HEK293 (cell line): ENCODE results near the gene ELAVL4.

Experiments
- CTCF ChIA-PET: fragments of 350-600 bp; formaldehyde crosslinking; extraction: SDS; loops from one replicate; lab custom pipeline; 2021; ENCODE audit warnings: antibody characterized with exemption; lab: Yijun Ruan, JAX
- POLR2A ChIA-PET: fragments of 300-600 bp; formaldehyde crosslinking; extraction: SDS; loops from one replicate; lab custom pipeline; 2020; ENCODE audit warnings: antibody characterized with exemption, inconsistent platforms; lab: Yijun Ruan, JAX
- H3K27ac ChIP-seq: fragments of 200-500 bp; sonication (Bioruptor generic); 2 replicates; pipeline ENCODE4 v1.5.1; 2014; ENCODE audit warnings: low read depth, low read length, control low read depth, inconsistent platforms; ENCODE audit errors: extremely low read depth
- H3K36me3 ChIP-seq, 2 experiments: fragments of 200-500 bp in 1 of 2; sonication (Bioruptor generic) in 1 of 2; 1 replicate in 1 of 2; 2 replicates in 1 of 2; pipeline ENCODE4 v1.5.1; 2014 to 2017; ENCODE audit warnings: inconsistent platforms in 2 of 2, low read length in 2 of 2; ENCODE audit not compliant: control insufficient read depth in 2 of 2, insufficient read depth in 1 of 2
- H3K4me1 ChIP-seq: fragments of 200-500 bp; sonication (Bioruptor generic); 2 replicates; pipeline ENCODE4 v1.5.1; 2014; ENCODE audit warnings: mild to moderate bottlenecking, low read length, inconsistent platforms; ENCODE audit not compliant: control insufficient read depth, insufficient read depth
- H3K4me3 ChIP-seq: 2 replicates; pipeline ENCODE4 v1.5.1; 2011; ENCODE audit warnings: low read depth, mild to moderate bottlenecking, control low read depth, low read length, moderate library complexity
- H3K9me3 ChIP-seq: fragments of 200-500 bp; sonication (Bioruptor generic); 2 replicates; pipeline ENCODE4 v1.5.1; 2014; ENCODE audit warnings: low read depth, low read length, inconsistent platforms; ENCODE audit not compliant: control insufficient read depth, insufficient read depth
- ATF2 ChIP-seq: fragments of 450-650 bp; formaldehyde crosslinking; IDR thresholded peaks from 2 replicates; pipeline ENCODE4 v1.5.1; 2016; ENCODE audit warnings: missing biosample characterization, missing genetic modification characterization, low read depth
- GLI4 ChIP-seq: fragments of 450-650 bp; formaldehyde crosslinking; IDR thresholded peaks from 2 replicates; pipeline ENCODE4 v1.5.1; 2016; ENCODE audit warnings: missing biosample characterization, missing genetic modification characterization
- KLF10 ChIP-seq: fragments of 450-650 bp; IDR thresholded peaks from 2 replicates; pipeline ENCODE4 v1.5.1; 2018; ENCODE audit warnings: missing biosample characterization, mild to moderate bottlenecking, missing genetic modification characterization
- SCRT1 ChIP-seq: fragments of 450-650 bp; formaldehyde crosslinking; IDR thresholded peaks from 2 replicates; pipeline ENCODE4 v1.5.1; 2016; ENCODE audit warnings: missing biosample characterization, missing genetic modification characterization, borderline replicate concordance
- YY1 ChIP-seq: fragments of 450-650 bp; formaldehyde crosslinking; IDR thresholded peaks from 2 replicates; pipeline ENCODE4 v1.5.1; 2018; ENCODE audit warnings: missing biosample characterization, missing genetic modification characterization
- YY2 ChIP-seq: fragments of 450-650 bp; formaldehyde crosslinking; IDR thresholded peaks from 2 replicates; pipeline ENCODE4 v1.5.1; 2016; ENCODE audit warnings: missing biosample characterization, missing genetic modification characterization
- ZBTB11 ChIP-seq: fragments of 450-650 bp; formaldehyde crosslinking; conservative IDR thresholded peaks from 2 replicates; pipeline ENCODE4 v1.5.1; 2016; ENCODE audit warnings: low read depth, missing biosample characterization, missing genetic modification characterization
- ZBTB17 ChIP-seq: fragments of 450-650 bp; formaldehyde crosslinking; IDR thresholded peaks from 2 replicates; pipeline ENCODE4 v1.5.1; 2016; ENCODE audit warnings: missing biosample characterization, missing genetic modification characterization
- ZBTB21 ChIP-seq: fragments of 450-650 bp; formaldehyde crosslinking; IDR thresholded peaks from 2 replicates; pipeline ENCODE4 v1.5.1; 2017; ENCODE audit warnings: missing biosample characterization, missing genetic modification characterization
- ZBTB49 ChIP-seq: fragments of 450-650 bp; formaldehyde crosslinking; IDR thresholded peaks from 2 replicates; pipeline ENCODE4 v1.5.1; 2016; ENCODE audit warnings: missing biosample characterization, missing genetic modification characterization, low read depth
- ZBTB6 ChIP-seq: fragments of 450-650 bp; formaldehyde crosslinking; IDR thresholded peaks from 2 replicates; pipeline ENCODE4 v1.5.1; 2017; ENCODE audit warnings: missing biosample characterization, missing genetic modification characterization
- ZBTB8A ChIP-seq: fragments of 450-650 bp; formaldehyde crosslinking; IDR thresholded peaks from 2 replicates; pipeline ENCODE4 v1.5.1; 2016; ENCODE audit warnings: missing biosample characterization, missing genetic modification characterization
- ZFP69B ChIP-seq: fragments of 450-650 bp; formaldehyde crosslinking; IDR thresholded peaks from 2 replicates; pipeline ENCODE4 v1.5.1; 2016; ENCODE audit warnings: missing biosample characterization, missing genetic modification characterization
- ZIC2 ChIP-seq: fragments of 450-650 bp; formaldehyde crosslinking; IDR thresholded peaks from 2 replicates; pipeline ENCODE4 v1.5.1; 2016; ENCODE audit warnings: missing biosample characterization, missing genetic modification characterization
- ZNF140 ChIP-seq: fragments of 450-650 bp; formaldehyde crosslinking; IDR thresholded peaks from 2 replicates; pipeline ENCODE4 v1.5.1; 2016; ENCODE audit warnings: missing biosample characterization, missing genetic modification characterization
- ZNF202 ChIP-seq: fragments of 450-650 bp; formaldehyde crosslinking; IDR thresholded peaks from 2 replicates; pipeline ENCODE4 v1.5.1; 2016; ENCODE audit warnings: missing biosample characterization, missing genetic modification characterization, borderline replicate concordance
- ZNF221 ChIP-seq: fragments of 450-650 bp; formaldehyde crosslinking; IDR thresholded peaks from 2 replicates; pipeline ENCODE4 v1.5.1; 2017; ENCODE audit warnings: missing biosample characterization, missing genetic modification characterization, borderline replicate concordance
- ZNF239 ChIP-seq: fragments of 450-650 bp; formaldehyde crosslinking; IDR thresholded peaks from 2 replicates; pipeline ENCODE4 v1.5.1; 2016; ENCODE audit warnings: missing biosample characterization, missing genetic modification characterization
- ZNF302 ChIP-seq: fragments of 450-650 bp; formaldehyde crosslinking; IDR thresholded peaks from 2 replicates; pipeline ENCODE4 v1.5.1; 2016; ENCODE audit warnings: missing biosample characterization, missing genetic modification characterization, low read depth
- ZNF354C ChIP-seq: fragments of 450-650 bp; formaldehyde crosslinking; IDR thresholded peaks from 2 replicates; pipeline ENCODE4 v1.5.1; 2016; ENCODE audit warnings: missing biosample characterization, missing genetic modification characterization, low read depth, borderline replicate concordance
- ZNF426 ChIP-seq: fragments of 450-650 bp; formaldehyde crosslinking; IDR thresholded peaks from 2 replicates; pipeline ENCODE4 v1.5.1; 2017; ENCODE audit warnings: missing biosample characterization, missing genetic modification characterization, mild to moderate bottlenecking, inconsistent platforms, moderate library complexity
- ZNF555 ChIP-seq: fragments of 450-650 bp; formaldehyde crosslinking; conservative IDR thresholded peaks from 2 replicates; pipeline ENCODE4 v1.5.1; 2017; ENCODE audit warnings: missing biosample characterization, mild to moderate bottlenecking, missing genetic modification characterization, inconsistent platforms
- ZSCAN16 ChIP-seq: fragments of 450-650 bp; formaldehyde crosslinking; IDR thresholded peaks from 2 replicates; pipeline ENCODE4 v1.5.1; 2016; ENCODE audit warnings: missing biosample characterization, missing genetic modification characterization

The ELAVL4 gene

GRCh38 chr1:50097021-50097679, 11.6 kb upstream of the ELAVL4 start (continued):
- TF ChIP-seq ZBTB21, result no peak
- no peak for TF ChIP-seq ZNF202 (tag by site-specific recombination)
- TF ChIP-seq ZSCAN16 (tag by site-specific recombination), result no peak
- TF ChIP-seq ZBTB8A (tag by site-specific recombination), result no peak

- no peak overlapping the region for H3K4me3 ChIP-seq
- H3K27ac ChIP-seq, result no peak overlapping the region
- TF ChIP-seq ZNF426 (tag by site-specific recombination) (no peak), ZFP69B (tag by site-specific recombination) (no peak), ZNF354C (tag by site-specific recombination) (no peak), ZBTB11 (tag by site-specific recombination) (no peak)
- no peaks in the 10 kb centered on the region for H3K9me3 ChIP-seq
- ChIA-PET CTCF (no interaction called here), POLR2A (no interaction called here)
- H3K36me3 ChIP-seq, result no peaks in the 10 kb centered on the region
- no peaks in the 10 kb centered on the region for H3K4me1 ChIP-seq
Measured at GRCh38 chr1:50097791-50098190, 10.9 kb upstream of the ELAVL4 start.

GRCh38 chr1:50098591-50099021, 10.1 kb upstream of the ELAVL4 start:
- H3K9me3 ChIP-seq, result no peaks in the 10 kb centered on the region
- POLR2A ChIA-PET, result no interaction called here
- H3K27ac ChIP-seq, result no peak overlapping the region
- CTCF ChIA-PET, result no interaction called here
- H3K36me3 ChIP-seq, result no peaks in the 10 kb centered on the region
- TF ChIP-seq ZNF239 (tag by site-specific recombination) (no peak), YY2 (tag by site-specific recombination) (no peak), YY1 (tag by site-specific recombination) (no peak), ZIC2 (tag by site-specific recombination) (no peak)
- no peak overlapping the region for H3K4me3 ChIP-seq
- no peaks in the 10 kb centered on the region for H3K4me1 ChIP-seq

- H3K4me1 ChIP-seq, result no peaks in the 10 kb centered on the region
- no peaks in the 10 kb centered on the region for H3K36me3 ChIP-seq
- POLR2A ChIA-PET, result no interaction called here
- H3K9me3 ChIP-seq, result no peaks in the 10 kb centered on the region
- H3K27ac ChIP-seq, result no peak overlapping the region
- CTCF ChIA-PET, result no interaction called here
- H3K4me3 ChIP-seq, result no peak overlapping the region
- no peak for TF ChIP-seq SCRT1 (tag by site-specific recombination)
- no peak for TF ChIP-seq ATF2 (tag by site-specific recombination)
- no peak for TF ChIP-seq ZNF555 (tag by site-specific recombination)
- no peak for TF ChIP-seq ZNF221
- TF ChIP-seq ZNF302 (tag by site-specific recombination), result no peak
- no peak for TF ChIP-seq ZBTB17
- no peak for TF ChIP-seq ZBTB49 (tag by site-specific recombination)
- no peak for TF ChIP-seq KLF10 (tag by site-specific recombination)
- no peak for TF ChIP-seq GLI4
- no peak for TF ChIP-seq ZNF140
- TF ChIP-seq ZBTB6 (tag by site-specific recombination), result no peak
Measured at GRCh38 chr1:50099654-50100053, 9.1 kb upstream of the ELAVL4 start.
